Thyroid gland (tissue), 4 donors: ENCODE results near the gene GAS2. TPM values are rescaled to one million over a fixed set of nuclear protein-coding genes. Genes with fewer than 3 reads are reported as not detected.

Source experiments
- DNase-seq, 2 donors: peaks; one replicate each; pipeline ENCODE4 v3.0.0-alpha.2; 2019
- H3K27ac ChIP-seq, 3 donors: fragments of 200-600 bp; sonication (generic); 1 replicate in 2 of 3; 2 replicates in 1 of 3; pipeline ENCODE4 v1.5.1; 2016 to 2019; ENCODE audit warnings: mild to moderate bottlenecking in 1 of 3, moderate library complexity in 1 of 3
- H3K27me3 ChIP-seq: fragments of 200-600 bp; sonication (generic); one replicate; pipeline ENCODE4 v1.5.1; 2019
- H3K36me3 ChIP-seq, 2 donors: fragments of 200-600 bp; sonication (generic); one replicate each; pipeline ENCODE4 v1.5.1; 2016 to 2019
- H3K4me1 ChIP-seq, 2 donors: fragments of 200-600 bp; sonication (generic); one replicate each; pipeline ENCODE4 v1.5.1; 2017 to 2019
- H3K4me3 ChIP-seq, 3 donors: fragments of 200-600 bp; sonication (generic); replicated peaks in 1 of 3; 1 replicate in 2 of 3; 2 replicates in 1 of 3; pipeline ENCODE4 v1.5.1; 2016; ENCODE audit warnings: mild to moderate bottlenecking in 1 of 3
- H3K9me3 ChIP-seq: fragments of 200-600 bp; sonication (generic); one replicate; pipeline ENCODE4 v1.5.1; 2017
- POLR2A ChIP-seq, 2 donors: fragments of 450-650 bp; IDR thresholded peaks; one replicate each; pipeline ENCODE4 v1.6.1; 2017; ENCODE audit warnings: antibody characterized with exemption in 2 of 2, mild to moderate bottlenecking in 2 of 2, moderate library complexity in 1 of 2
- whole genome bisulfite sequencing, 2 donors: methylation state at CpG; one replicate each; pipeline ENCODE4 v1.1.5; 2017; 5-methylcytosine and 5-hydroxymethylcytosine counted together
- intact Hi-C: fragments of 100-400 bp; cut with DNase I; formaldehyde crosslinking; loops from one replicate; pipeline ENCODE4 v1.15.1; 2023
- total RNA-seq, 4 donors: library from RNA; depleted of rRNA; stranded (reverse); fragments of >200 nt; gene quantifications; one replicate each; pipeline ENCODE4 v1.2.3, GENCODE V29; 2016
- TF ChIP-seq, protein P1 (sequence below), 6 experiments: fragments of 200-600 bp in 3 of 6; fragments of 450-650 bp in 3 of 6; sonication (generic) in 3 of 6; IDR thresholded peaks; one replicate each; pipeline ENCODE4 v1.5.1; 2016 to 2019; ENCODE audit warnings: antibody characterized with exemption in 6 of 6, mild to moderate bottlenecking in 2 of 6, inconsistent platforms in 1 of 6, moderate library complexity in 1 of 6

Gene GAS2
- total RNA-seq, 4 donors from 2014 or later: 2.3 to 10.2 (median 4.9) TPM; not detected in 1

GRCh38 chr11:22684082-22684481, 17.7 kb downstream of the GAS2 start:
- no peak for TF ChIP-seq POLR2A (IDR thresholded peaks at IDR 0.05)
- TF ChIP-seq, protein P1, sequence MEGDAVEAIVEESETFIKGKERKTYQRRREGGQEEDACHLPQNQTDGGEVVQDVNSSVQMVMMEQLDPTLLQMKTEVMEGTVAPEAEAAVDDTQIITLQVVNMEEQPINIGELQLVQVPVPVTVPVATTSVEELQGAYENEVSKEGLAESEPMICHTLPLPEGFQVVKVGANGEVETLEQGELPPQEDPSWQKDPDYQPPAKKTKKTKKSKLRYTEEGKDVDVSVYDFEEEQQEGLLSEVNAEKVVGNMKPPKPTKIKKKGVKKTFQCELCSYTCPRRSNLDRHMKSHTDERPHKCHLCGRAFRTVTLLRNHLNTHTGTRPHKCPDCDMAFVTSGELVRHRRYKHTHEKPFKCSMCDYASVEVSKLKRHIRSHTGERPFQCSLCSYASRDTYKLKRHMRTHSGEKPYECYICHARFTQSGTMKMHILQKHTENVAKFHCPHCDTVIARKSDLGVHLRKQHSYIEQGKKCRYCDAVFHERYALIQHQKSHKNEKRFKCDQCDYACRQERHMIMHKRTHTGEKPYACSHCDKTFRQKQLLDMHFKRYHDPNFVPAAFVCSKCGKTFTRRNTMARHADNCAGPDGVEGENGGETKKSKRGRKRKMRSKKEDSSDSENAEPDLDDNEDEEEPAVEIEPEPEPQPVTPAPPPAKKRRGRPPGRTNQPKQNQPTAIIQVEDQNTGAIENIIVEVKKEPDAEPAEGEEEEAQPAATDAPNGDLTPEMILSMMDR (IDR thresholded peaks at IDR 0.05): no peak
- Histone ChIP-seq H3K36me3 (no peaks in the 10 kb centered on the region), H3K27ac (no peak overlapping the region), H3K4me1 (no peaks in the 10 kb centered on the region), H3K4me3 (no peak overlapping the region), H3K27me3 (no peaks in the 10 kb centered on the region), H3K9me3 (no peaks in the 10 kb centered on the region)
- DNase-seq: no peak
- intact Hi-C loops: no loop called here
- 94 to 99% methylated on average over 2 of the region's 2 CpGs for WGBS, 2 donors

DNA sequence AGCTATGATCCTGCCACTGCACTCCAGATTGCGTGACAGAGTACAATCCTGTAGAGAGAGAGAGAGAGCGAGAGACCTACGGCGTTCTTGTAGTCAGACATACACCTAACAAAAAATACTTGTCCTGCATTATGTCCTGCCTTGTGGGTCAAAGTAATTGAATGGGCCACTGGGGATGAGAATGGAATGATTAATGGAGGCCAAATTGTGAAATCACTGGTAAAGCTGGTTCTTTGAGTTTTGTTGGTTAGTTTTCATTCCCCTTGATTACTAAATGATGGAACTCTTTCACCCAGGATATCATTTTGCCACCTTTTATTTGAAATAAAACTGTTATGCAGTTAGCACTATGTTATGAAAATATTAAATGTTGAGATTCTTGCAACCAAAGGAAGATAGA, 18.7 kb downstream of the GAS2 start:
- H3K4me1 ChIP-seq: no peaks in the 10 kb centered on the region
- no peak overlapping the region for H3K4me3 ChIP-seq
- no peak overlapping the region for H3K27ac ChIP-seq
- no peak for TF ChIP-seq POLR2A (IDR thresholded peaks at IDR 0.05)
- TF ChIP-seq, protein P1 (IDR thresholded peaks at IDR 0.05): no peak
- no peaks in the 10 kb centered on the region for H3K9me3 ChIP-seq
- 94 to 96% methylated on average over 4 of the region's 4 CpGs for WGBS, 2 donors
- no peak for DNase-seq
- no peaks in the 10 kb centered on the region for H3K27me3 ChIP-seq
- no peaks in the 10 kb centered on the region for H3K36me3 ChIP-seq
- intact Hi-C loops: no loop called here

DNA sequence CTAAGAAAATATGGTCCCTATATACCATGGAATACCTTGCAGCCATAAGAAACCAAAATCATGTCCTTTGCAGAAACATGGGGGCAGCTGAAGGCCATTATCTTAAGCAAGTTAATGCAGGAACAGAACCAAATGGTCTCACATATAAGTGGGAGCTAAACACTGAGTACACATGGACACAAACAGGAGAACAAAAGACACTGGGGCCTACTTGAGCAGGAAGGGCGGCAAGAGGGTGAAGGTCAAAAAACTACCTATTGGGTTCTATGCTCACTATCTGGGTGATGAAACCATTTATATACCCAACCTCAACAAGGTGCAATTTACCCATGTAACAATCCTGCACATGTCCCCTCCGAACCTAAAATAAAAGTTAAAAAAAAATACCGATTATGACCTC, 22.5 kb downstream of the GAS2 start:
- 93 to 96% methylated on average over 3 of the region's 3 CpGs for WGBS, 2 donors
- TF ChIP-seq, protein P1 (IDR thresholded peaks at IDR 0.05): no peak
- TF ChIP-seq POLR2A (IDR thresholded peaks at IDR 0.05): no peak

DNA sequence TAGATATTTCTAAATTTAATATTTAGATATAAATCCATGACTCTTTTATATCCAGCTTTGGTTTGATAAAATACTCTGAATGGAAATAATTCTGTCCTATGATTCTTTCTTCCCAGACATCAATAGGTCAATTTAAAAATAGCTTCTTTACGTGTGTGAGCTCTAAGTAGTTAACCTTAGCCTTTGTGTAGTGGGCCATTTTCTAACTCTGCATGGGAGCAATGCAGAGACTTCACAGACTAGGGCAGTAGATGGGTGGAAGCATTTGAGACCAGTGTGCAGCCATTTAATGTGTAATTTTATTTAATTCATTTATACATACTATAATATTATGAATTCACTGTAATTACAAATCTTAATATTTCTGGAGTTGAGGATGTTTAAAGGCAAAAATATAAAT, 23.8 kb downstream of the GAS2 start:
- H3K4me1 ChIP-seq: no peaks in the 10 kb centered on the region
- TF ChIP-seq POLR2A (IDR thresholded peaks at IDR 0.05): no peak
- TF ChIP-seq, protein P1 (IDR thresholded peaks at IDR 0.05): no peak
- no peaks in the 10 kb centered on the region for H3K9me3 ChIP-seq
- WGBS, 2 donors: 62 to 82% methylated on average over 1 of the region's 1 CpG
- intact Hi-C loops: no loop called here
- H3K27ac ChIP-seq: no peak overlapping the region
- DNase-seq: no peak
- H3K27me3 ChIP-seq: no peaks in the 10 kb centered on the region
- H3K4me3 ChIP-seq: no peak overlapping the region
- no peaks in the 10 kb centered on the region for H3K36me3 ChIP-seq

More for the DNA sequence above, 22.5 kb downstream of the GAS2 start:
- Histone ChIP-seq H3K27ac (no peak overlapping the region), H3K4me1 (no peaks in the 10 kb centered on the region), H3K9me3 (no peaks in the 10 kb centered on the region), H3K27me3 (no peaks in the 10 kb centered on the region), H3K4me3 (no peak overlapping the region), H3K36me3 (no peaks in the 10 kb centered on the region)
- no peak for DNase-seq
- intact Hi-C loops: no loop called here

DNA sequence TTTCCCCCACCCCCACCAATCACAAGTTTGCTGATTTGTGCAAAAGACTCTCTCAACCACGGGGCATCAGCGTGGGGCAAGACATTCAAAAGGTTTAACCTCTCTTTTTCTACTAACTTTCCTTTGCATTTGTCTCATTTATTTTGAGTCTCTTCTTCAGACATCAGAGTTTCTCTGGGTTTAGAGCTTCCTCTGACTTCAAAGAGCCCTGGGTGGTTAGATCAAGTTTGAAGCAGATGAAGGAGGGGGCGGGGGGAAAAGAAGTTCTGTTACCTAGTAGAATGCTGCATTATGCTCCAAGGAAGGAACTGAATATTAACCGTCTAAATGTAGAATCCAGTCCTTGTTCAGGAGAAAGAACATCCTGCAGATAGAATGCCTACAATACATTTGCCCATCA, 24.5 kb downstream of the GAS2 start:
- TF ChIP-seq, protein P1 (IDR thresholded peaks at IDR 0.05): no peak
- TF ChIP-seq POLR2A (IDR thresholded peaks at IDR 0.05): no peak
- intact Hi-C loops: no loop called here
- Histone ChIP-seq H3K4me1 (no peaks in the 10 kb centered on the region), H3K9me3 (no peaks in the 10 kb centered on the region), H3K4me3 (no peak overlapping the region), H3K36me3 (no peaks in the 10 kb centered on the region), H3K27me3 (no peaks in the 10 kb centered on the region), H3K27ac (no peak overlapping the region)
- 74 to 76% methylated on average over 4 of the region's 4 CpGs for WGBS, 2 donors
- DNase-seq: no peak
